Osteoblast (primary cell): ENCODE measurements around the gene WDR55. TPM values are rescaled to one million over a fixed set of nuclear protein-coding genes. Genes with fewer than 3 reads are reported as not detected.
A peak's percentile ranks its signal among the peaks of the same experiment; 100 is the strongest.

Source experiments
- DNase-seq: peaks from one replicate; pipeline ENCODE4 v3.0.0; 2011; ENCODE audit warnings: low spot score, mixed read lengths; ENCODE audit not compliant: insufficient read length; ENCODE audit errors: missing footprints
- H2AFZ ChIP-seq: 2 replicates; pipeline ENCODE4 v1.6.0; 2011; ENCODE audit warnings: mild to moderate bottlenecking, low read length
- H3K27ac ChIP-seq: 2 replicates; pipeline ENCODE4 v1.5.1; 2011; ENCODE audit warnings: mild to moderate bottlenecking, low read depth, low read length, moderate library complexity
- H3K27me3 ChIP-seq: 2 replicates; pipeline ENCODE4 v1.6.0; 2012; ENCODE audit warnings: mild to moderate bottlenecking, control low read depth, inconsistent platforms, low read length, moderate library complexity; ENCODE audit not compliant: insufficient read depth
- H3K36me3 ChIP-seq: 2 replicates; pipeline ENCODE4 v1.5.1; 2011; ENCODE audit warnings: mild to moderate bottlenecking, low read length, control low read depth, moderate library complexity; ENCODE audit not compliant: insufficient read depth
- H3K4me1 ChIP-seq: 2 replicates; pipeline ENCODE4 v1.5.1; 2011; ENCODE audit warnings: mild to moderate bottlenecking, low read length, control low read depth, moderate library complexity; ENCODE audit not compliant: insufficient read depth
- H3K4me2 ChIP-seq: 2 replicates; pipeline ENCODE4 v1.6.0; 2011; ENCODE audit warnings: mild to moderate bottlenecking, low read length; ENCODE audit not compliant: insufficient read depth
- H3K4me3 ChIP-seq: fragments of 200-600 bp; sonication (generic); 3 replicates; pipeline ENCODE4 v1.5.1; 2012; ENCODE audit warnings: mild to moderate bottlenecking, low read length, inconsistent platforms; ENCODE audit not compliant: insufficient read depth
- H3K79me2 ChIP-seq: 2 replicates; pipeline ENCODE4 v1.6.0; 2012; ENCODE audit warnings: mild to moderate bottlenecking, low read length, control low read depth, inconsistent platforms; ENCODE audit not compliant: insufficient read depth
- H3K9me3 ChIP-seq: 2 replicates; pipeline ENCODE4 v1.5.1; 2011; ENCODE audit warnings: low read depth, low read length, control low read depth
- H4K20me1 ChIP-seq: 2 replicates; pipeline ENCODE4 v1.6.0; 2012; ENCODE audit warnings: mild to moderate bottlenecking, low read length, control low read depth; ENCODE audit not compliant: insufficient read depth
- CTCF ChIP-seq: IDR thresholded peaks from 2 replicates; pipeline ENCODE4 v1.5.1; 2011; ENCODE audit warnings: mild to moderate bottlenecking, low read depth, low read length, moderate library complexity; ENCODE audit errors: extremely low read depth
- total RNA-seq: library from RNA; depleted of rRNA; stranded (reverse); fragments of >200 nt; gene quantifications from 2 replicates; pipeline ENCODE4 v1.2.3, GENCODE V29; 2012

The WDR55 gene
- total RNA-seq, 1 donor, result 30.8 TPM

GRCh38 chr5:140632366-140633020, 32.2 kb upstream of the WDR55 start:
- peak overlapping the region; percentile 92 for H3K4me2 ChIP-seq
- peak overlapping the region; percentile 15 for H3K27ac ChIP-seq

GRCh38 chr5:140633021-140633471, 31.7 kb upstream of the WDR55 start, which contains the start of gene CD14:
CD14 (minus strand) TSS chr5:140633175; CDS start chr5:140633071, 104 bp downstream.
- Histone ChIP-seq H3K4me2 (peak within 1 kb of the TSS; percentile 92), H3K36me3 (no peaks in the 10 kb centered on the region), H3K4me3 (peak within 1 kb of the TSS; percentile 72), H3K27ac (peak within 1 kb of the TSS; percentile 15), H3K27me3 (peaks cover 7% of the 10 kb centered on the region), H4K20me1 (no peaks in the 10 kb centered on the region), H3K79me2 (no peaks in the 10 kb centered on the region), H2AFZ (peak within 1 kb of the TSS; percentile 97), H3K4me1 (peaks cover 28% of the 10 kb centered on the region), H3K9me3 (no peaks in the 10 kb centered on the region)
- DNase-seq, result peak; percentile 78
- peak; percentile 2 for TF ChIP-seq CTCF

More at GRCh38 chr5:140632366-140633020, 32.2 kb upstream of the WDR55 start:
- H3K9me3 ChIP-seq, result no peaks in the 10 kb centered on the region
- no peaks in the 10 kb centered on the region for H4K20me1 ChIP-seq
- no peaks in the 10 kb centered on the region for H3K36me3 ChIP-seq
- peak overlapping the region; percentile 72 for H3K4me3 ChIP-seq
- peaks cover 28% of the 10 kb centered on the region for H3K4me1 ChIP-seq
- H3K79me2 ChIP-seq, result no peaks in the 10 kb centered on the region
- peak; percentile 85 for DNase-seq
- H3K27me3 ChIP-seq, result peaks cover 7% of the 10 kb centered on the region
- H2AFZ ChIP-seq, result peak overlapping the region; percentile 97
- TF ChIP-seq CTCF, result no peak

- Histone ChIP-seq H3K79me2 (no peaks in the 10 kb centered on the region), H3K9me3 (no peaks in the 10 kb centered on the region), H4K20me1 (no peaks in the 10 kb centered on the region), H3K27me3 (peaks cover 7% of the 10 kb centered on the region), H3K4me3 (peak overlapping the region; percentile 72), H2AFZ (no peak overlapping the region), H3K4me1 (peaks cover 28% of the 10 kb centered on the region), H3K4me2 (peak overlapping the region; percentile 92), H3K27ac (no peak overlapping the region), H3K36me3 (no peaks in the 10 kb centered on the region)
- DNase-seq, result no peak
- no peak for TF ChIP-seq CTCF
These were observed 31.2 kb upstream of the WDR55 start for GRCh38 chr5:140633501-140633900.

- no peaks in the 10 kb centered on the region for H4K20me1 ChIP-seq
- no peaks in the 10 kb centered on the region for H3K36me3 ChIP-seq
- no peak overlapping the region for H3K4me3 ChIP-seq
- DNase-seq, result no peak
- peaks cover 33% of the 10 kb centered on the region for H3K4me1 ChIP-seq
- H3K79me2 ChIP-seq, result no peaks in the 10 kb centered on the region
- no peak overlapping the region for H3K27ac ChIP-seq
- H3K9me3 ChIP-seq, result no peaks in the 10 kb centered on the region
- no peak overlapping the region for H3K4me2 ChIP-seq
- peaks cover 7% of the 10 kb centered on the region for H3K27me3 ChIP-seq
- H2AFZ ChIP-seq, result no peak overlapping the region
- TF ChIP-seq CTCF, result no peak
These were observed 30.6 kb upstream of the WDR55 start for GRCh38 chr5:140634103-140634502.
